Measurements from ENCODE around the gene C1QB.

The C1QB gene

GRCh38 chr1:22681556-22682276 lies 28.7 kb downstream of the C1QB start:
- no peak for TF ChIP-seq CTCF (IDR thresholded peaks at IDR 0.05)

GRCh38 chr1:22683547-22683946 lies 30.5 kb downstream of the C1QB start:
- Histone ChIP-seq H3K27ac (no peak overlapping the region), H3K79me2 (no peaks in the 10 kb centered on the region), H3K36me3 (ENCODE audit: control insufficient read depth, insufficient read depth, low read length) (no peaks in the 10 kb centered on the region), H3K4me2 (ENCODE audit: low read length) (no peak overlapping the region), H3K9ac (no peak overlapping the region), H3K4me1 (no peaks in the 10 kb centered on the region), H3K4me3 (ENCODE audit: low read depth, low read length) (no peak overlapping the region), H2AFZ (no peak overlapping the region), H3K9me3 (ENCODE audit: control insufficient read depth, low read length) (no peaks in the 10 kb centered on the region), H3K27me3 (ENCODE audit: control insufficient read depth, insufficient read depth, low read length) (no peaks in the 10 kb centered on the region)
- TF ChIP-seq CTCF (IDR thresholded peaks at IDR 0.05): no peak

More at GRCh38 chr1:22681556-22682276, 28.7 kb downstream of the C1QB start:
- Histone ChIP-seq H3K27me3 (ENCODE audit: control insufficient read depth, insufficient read depth, low read length) (no peaks in the 10 kb centered on the region), H3K27ac (no peak overlapping the region), H3K36me3 (ENCODE audit: control insufficient read depth, insufficient read depth, low read length) (no peaks in the 10 kb centered on the region), H3K79me2 (no peaks in the 10 kb centered on the region), H2AFZ (no peak overlapping the region), H3K9me3 (ENCODE audit: control insufficient read depth, low read length) (no peaks in the 10 kb centered on the region), H3K4me3 (ENCODE audit: low read depth, low read length) (no peak overlapping the region), H3K4me1 (no peaks in the 10 kb centered on the region), H3K9ac (no peak overlapping the region), H3K4me2 (ENCODE audit: low read length) (no peak overlapping the region)

- TF ChIP-seq CTCF (IDR thresholded peaks at IDR 0.05): no peak
- Histone ChIP-seq H3K27me3 (ENCODE audit: control insufficient read depth, insufficient read depth, low read length) (no peaks in the 10 kb centered on the region), H3K4me1 (no peaks in the 10 kb centered on the region)
Observed at GRCh38 chr1:22685591-22686059, 32.6 kb downstream of the C1QB start.

GRCh38 chr1:22687191-22687590 lies 34.2 kb downstream of the C1QB start:
- H3K36me3 ChIP-seq (ENCODE audit: control insufficient read depth, insufficient read depth, low read length): no peaks in the 10 kb centered on the region
- no peak overlapping the region for H3K4me3 ChIP-seq (ENCODE audit: low read depth, low read length)
- no peak overlapping the region for H2AFZ ChIP-seq
- H3K4me2 ChIP-seq (ENCODE audit: low read length): no peak overlapping the region
- H3K9ac ChIP-seq: no peak overlapping the region
- H3K4me1 ChIP-seq: no peaks in the 10 kb centered on the region
- H3K27me3 ChIP-seq (ENCODE audit: control insufficient read depth, insufficient read depth, low read length): no peaks in the 10 kb centered on the region
- H3K9me3 ChIP-seq (ENCODE audit: control insufficient read depth, low read length): no peaks in the 10 kb centered on the region
- H3K79me2 ChIP-seq: no peaks in the 10 kb centered on the region
- H3K27ac ChIP-seq: no peak overlapping the region
- TF ChIP-seq CTCF (IDR thresholded peaks at IDR 0.05): no peak

More at GRCh38 chr1:22685591-22686059, 32.6 kb downstream of the C1QB start:
- no peak overlapping the region for H2AFZ ChIP-seq
- H3K27ac ChIP-seq: no peak overlapping the region
- no peaks in the 10 kb centered on the region for H3K9me3 ChIP-seq (ENCODE audit: control insufficient read depth, low read length)
- no peak overlapping the region for H3K4me3 ChIP-seq (ENCODE audit: low read depth, low read length)
- H3K9ac ChIP-seq: no peak overlapping the region
- H3K4me2 ChIP-seq (ENCODE audit: low read length): no peak overlapping the region
- H3K79me2 ChIP-seq: no peaks in the 10 kb centered on the region
- no peaks in the 10 kb centered on the region for H3K36me3 ChIP-seq (ENCODE audit: control insufficient read depth, insufficient read depth, low read length)

GRCh38 chr1:22688466-22688865 lies 35.4 kb downstream of the C1QB start:
- no peak overlapping the region for H3K27ac ChIP-seq
- no peaks in the 10 kb centered on the region for H3K9me3 ChIP-seq (ENCODE audit: control insufficient read depth, low read length)
- no peak for TF ChIP-seq CTCF (IDR thresholded peaks at IDR 0.05)
- H3K4me1 ChIP-seq: no peaks in the 10 kb centered on the region
- H3K4me2 ChIP-seq (ENCODE audit: low read length): no peak overlapping the region
- no peaks in the 10 kb centered on the region for H3K36me3 ChIP-seq (ENCODE audit: control insufficient read depth, insufficient read depth, low read length)
- H3K9ac ChIP-seq: no peak overlapping the region
- no peak overlapping the region for H2AFZ ChIP-seq
- H3K79me2 ChIP-seq: no peaks in the 10 kb centered on the region
- no peaks in the 10 kb centered on the region for H3K27me3 ChIP-seq (ENCODE audit: control insufficient read depth, insufficient read depth, low read length)
- H3K4me3 ChIP-seq (ENCODE audit: low read depth, low read length): no peak overlapping the region

All from parathyroid adenoma (tissue), 2 donors.